IMR-90 (cell line): ENCODE measurements around the gene ASB5. TPM values are rescaled to one million over a fixed set of nuclear protein-coding genes. Genes with fewer than 3 reads are reported as not detected.

Source experiments
- ATAC-seq: fragments of 200-7000 bp; cut with Tn5 transposase; 2 replicates; pipeline ENCODE4 v1.9.1; 2020; ENCODE audit warnings: low read depth, mild to moderate bottlenecking, moderate library complexity
- BruUV-seq: library from RNA; stranded (reverse); fragments of 400-500 nt; replicated peaks from 2 replicates; lab custom pipeline; 2021; lab: Mats Ljungman, UMichigan
- CTCF ChIA-PET: fragments of 300-600 bp; formaldehyde crosslinking; extraction: SDS; loops from one replicate; lab custom pipeline; 2021; ENCODE audit warnings: antibody characterized with exemption; lab: Yijun Ruan, JAX
- POLR2A ChIA-PET: fragments of 300-600 bp; sonication (Branson Sonifier 250); formaldehyde crosslinking; loops from one replicate; lab custom pipeline; 2022; ENCODE audit warnings: antibody characterized with exemption; ENCODE audit not compliant: unreplicated experiment; lab: Charles Lee
- DNase-seq: peaks from one replicate; pipeline ENCODE4 v3.0.0; 2013
- H2AFZ ChIP-seq: replicated peaks from 2 replicates; pipeline ENCODE3; 2013; ENCODE audit warnings: low read length, mild to moderate bottlenecking; ENCODE audit not compliant: poor library complexity
- H2AK5ac ChIP-seq: 2 replicates; pipeline ENCODE4 v1.6.1; 2013; ENCODE audit warnings: low read depth, low read length, inconsistent platforms
- H2AK9ac ChIP-seq: replicated peaks from 2 replicates; pipeline ENCODE3; 2013; ENCODE audit warnings: mild to moderate bottlenecking, low read depth, low read length, moderate library complexity; ENCODE audit not compliant: poor library complexity
- H2BK120ac ChIP-seq: 2 replicates; pipeline ENCODE4 v1.6.1; 2013; ENCODE audit warnings: low read depth, low read length, inconsistent platforms
- H2BK15ac ChIP-seq: 3 replicates; pipeline ENCODE4 v1.6.1; 2013; ENCODE audit warnings: low read depth, low read length, inconsistent platforms
- H2BK20ac ChIP-seq: 2 replicates; pipeline ENCODE4 v1.6.1; 2013; ENCODE audit warnings: low read depth, mild to moderate bottlenecking, inconsistent platforms, low read length, moderate library complexity
- H2BK5ac ChIP-seq: 2 replicates; pipeline ENCODE4 v1.6.1; 2013; ENCODE audit warnings: mild to moderate bottlenecking, low read depth, low read length, inconsistent platforms; ENCODE audit not compliant: poor library complexity, severe bottlenecking
- H3K14ac ChIP-seq: replicated peaks from 2 replicates; pipeline ENCODE4 v1.6.1; 2013; ENCODE audit warnings: low read depth, low read length, inconsistent platforms
- H3K18ac ChIP-seq: 2 replicates; pipeline ENCODE4 v1.6.1; 2013; ENCODE audit warnings: low read depth, low read length, control low read depth
- H3K23ac ChIP-seq: 2 replicates; pipeline ENCODE4 v1.6.1; 2013; ENCODE audit warnings: low read depth, low read length, inconsistent platforms
- H3K27ac ChIP-seq: 2 replicates; pipeline ENCODE4 v1.5.1; 2013; ENCODE audit warnings: mild to moderate bottlenecking, control low read depth, low read length; ENCODE audit not compliant: insufficient read depth
- H3K27me3 ChIP-seq: 2 replicates; pipeline ENCODE4 v1.6.1; 2013; ENCODE audit warnings: low read length; ENCODE audit not compliant: control insufficient read depth, insufficient read depth
- H3K36me3 ChIP-seq: 2 replicates; pipeline ENCODE4 v1.6.1; 2013; ENCODE audit warnings: low read length, mixed read lengths; ENCODE audit not compliant: control insufficient read depth, insufficient read depth
- H3K4ac ChIP-seq: 2 replicates; pipeline ENCODE4 v1.6.1; 2013; ENCODE audit warnings: low read depth, low read length, inconsistent platforms
- H3K4me1 ChIP-seq: 2 replicates; pipeline ENCODE4 v1.6.1; 2013; ENCODE audit warnings: low read length, mixed read lengths; ENCODE audit not compliant: control insufficient read depth, insufficient read depth
- H3K4me2 ChIP-seq: 2 replicates; pipeline ENCODE4 v1.6.1; 2013; ENCODE audit warnings: low read depth, mild to moderate bottlenecking, control low read depth, low read length, moderate library complexity
- H3K4me3 ChIP-seq: 2 replicates; pipeline ENCODE4 v1.5.1; 2013; ENCODE audit warnings: low read depth, mild to moderate bottlenecking, control low read depth, low read length, moderate library complexity; ENCODE audit not compliant: insufficient read depth
- H3K56ac ChIP-seq: 2 replicates; pipeline ENCODE4 v1.6.1; 2013; ENCODE audit warnings: low read length, inconsistent platforms; ENCODE audit not compliant: insufficient read depth; ENCODE audit errors: extremely low read depth
- H3K79me1 ChIP-seq, 2 experiments: 2 replicates each; pipeline ENCODE4 v1.6.1; 2013; ENCODE audit warnings: low read length in 2 of 2, inconsistent platforms in 1 of 2, low read depth in 1 of 2
- H3K9ac ChIP-seq: 2 replicates; pipeline ENCODE4 v1.6.1; 2013; ENCODE audit warnings: low read depth, low read length, control low read depth
- H3K9me1 ChIP-seq: 2 replicates; pipeline ENCODE4 v1.6.1; 2013; ENCODE audit warnings: low read length, inconsistent platforms; ENCODE audit not compliant: insufficient read depth
- H3K9me3 ChIP-seq: 2 replicates; pipeline ENCODE4 v1.6.1; 2013; ENCODE audit warnings: low read length; ENCODE audit not compliant: control insufficient read depth, insufficient read depth
- H4K20me1 ChIP-seq: 2 replicates; pipeline ENCODE4 v1.6.1; 2013; ENCODE audit warnings: low read length, inconsistent platforms; ENCODE audit not compliant: insufficient read depth
- H4K5ac ChIP-seq: 2 replicates; pipeline ENCODE4 v1.6.1; 2013; ENCODE audit warnings: mild to moderate bottlenecking, low read depth, low read length, control low read depth
- H4K8ac ChIP-seq, 2 experiments: 2 replicates each; pipeline ENCODE4 v1.6.1; 2013; ENCODE audit warnings: low read depth in 2 of 2, low read length in 2 of 2, control low read depth in 1 of 2, inconsistent platforms in 1 of 2
- H4K91ac ChIP-seq: 2 replicates; pipeline ENCODE4 v1.6.1; 2013; ENCODE audit warnings: low read depth, low read length, inconsistent platforms; ENCODE audit not compliant: insufficient read depth
- FOS ChIP-seq: fragments of 150-350 bp; IDR thresholded peaks from 2 replicates; pipeline ENCODE4 v1.6.1; 2016; ENCODE audit warnings: low read depth, low read length
- WGBS, 2 experiments: methylation state at CpG; one replicate each; pipeline versions ENCODE4 v1.1.5 to v1.1.7; 2013; ENCODE audit warnings: missing lambda C conversion rate in 2 of 2; ENCODE audit not compliant: insufficient read length in 1 of 2; ENCODE audit errors: extremely low coverage in 2 of 2; 5-methylcytosine and 5-hydroxymethylcytosine counted together
- dilution Hi-C: fragments of 300-500 bp; cut with HindIII; formaldehyde crosslinking; loops from one replicate; pipeline ENCODE4 v1.14.3; 2018; ENCODE audit warnings: low sequenced_read_pairs; ENCODE audit not compliant: unreplicated experiment
- in situ Hi-C: fragments of 300-500 bp; cut with MboI; formaldehyde crosslinking; loops from 3 replicates; pipeline ENCODE4 v1.14.3; 2019; ENCODE audit warnings: low sequenced_read_pairs, inconsistent platforms, mixed read lengths
- intact Hi-C: fragments of 100-400 bp; cut with micrococcal nuclease; formaldehyde crosslinking; loops from 2 replicates; pipeline ENCODE4 v1.10.0; 2022
- polyA plus RNA-seq, 3 experiments: library from polyadenylated mRNA; depleted of rRNA; stranded (reverse); fragments of >200 nt; gene quantifications; 2 replicates each; pipeline ENCODE4 v1.2.3, GENCODE V29; 2012; ENCODE audit warnings: low replicate concordance in 1 of 3
- total RNA-seq: library from RNA; depleted of rRNA; stranded (reverse); fragments of >200 nt; gene quantifications from 2 replicates; pipeline ENCODE4 v1.2.3, GENCODE V29; 2012
- TF ChIP-seq, protein P1 (sequence below): conservative IDR thresholded peaks from 2 replicates; pipeline ENCODE4 v1.5.1; 2012; ENCODE audit warnings: mild to moderate bottlenecking, low read depth, low read length, improper control_type of control experiment

ASB5 gene
- total and polyA plus RNA-seq, 2 of the 4 experiments (the other 2 are of a cell fraction) = 0.18 to 0.21 TPM

DNA sequence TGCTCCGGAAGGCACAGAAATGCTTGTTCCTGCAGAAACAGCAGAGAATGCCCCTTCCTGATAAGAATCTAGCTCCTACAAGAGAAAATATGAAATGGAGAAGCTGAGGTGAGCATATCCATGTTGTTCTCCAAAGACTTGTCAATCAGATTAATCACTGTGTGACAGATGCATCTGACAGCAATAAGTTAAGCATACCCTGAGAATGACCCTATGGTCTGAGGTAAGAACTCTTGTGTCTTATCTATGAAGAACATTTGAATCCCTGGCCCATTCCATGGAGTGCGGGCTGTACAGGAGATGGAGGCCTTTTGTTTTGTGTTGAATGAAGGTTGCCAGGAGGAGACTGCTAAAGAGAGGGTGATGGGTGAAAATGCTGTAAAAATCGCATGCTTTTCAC lies 21.5 kb upstream of the ASB5 start:
- Histone ChIP-seq H4K8ac (no peak overlapping the region), H2AK9ac (no peak overlapping the region), H4K20me1 (no peaks in the 10 kb centered on the region), H3K9ac (no peak overlapping the region), H3K4me2 (no peak overlapping the region), H2AFZ (no peak overlapping the region), H4K5ac (no peak overlapping the region), H3K18ac (no peak overlapping the region), H3K4me3 (no peak overlapping the region), H3K14ac (no peak overlapping the region), H3K9me1 (no peaks in the 10 kb centered on the region), H3K4me1 (peaks cover 6% of the 10 kb centered on the region), H3K27ac (no peak overlapping the region), H3K4ac (no peak overlapping the region), H2BK120ac (no peak overlapping the region), H3K9me3 (no peaks in the 10 kb centered on the region), H3K56ac (no peak overlapping the region), H2BK20ac (no peak overlapping the region), H3K79me1 (no peaks in the 10 kb centered on the region), H4K91ac (no peak overlapping the region), H2BK15ac (no peak overlapping the region), H3K27me3 (no peaks in the 10 kb centered on the region), H3K36me3 (no peaks in the 10 kb centered on the region), H3K23ac (no peak overlapping the region), H2BK5ac (no peak overlapping the region), H2AK5ac (no peak overlapping the region)
- dilution Hi-C loops (no loop called here), intact Hi-C loops (no loop called here), in situ Hi-C loops (no loop called here)
- ChIA-PET POLR2A (no interaction called here), CTCF (interaction anchor here (0.7 kb wide), 1 partner anchor 17 kb away, joined by 3 read pairs; no protein-coding TSS in a partner anchor)
- no peak for DNase-seq
- BruUV-seq = no TSS peak
- TF ChIP-seq, protein P1, sequence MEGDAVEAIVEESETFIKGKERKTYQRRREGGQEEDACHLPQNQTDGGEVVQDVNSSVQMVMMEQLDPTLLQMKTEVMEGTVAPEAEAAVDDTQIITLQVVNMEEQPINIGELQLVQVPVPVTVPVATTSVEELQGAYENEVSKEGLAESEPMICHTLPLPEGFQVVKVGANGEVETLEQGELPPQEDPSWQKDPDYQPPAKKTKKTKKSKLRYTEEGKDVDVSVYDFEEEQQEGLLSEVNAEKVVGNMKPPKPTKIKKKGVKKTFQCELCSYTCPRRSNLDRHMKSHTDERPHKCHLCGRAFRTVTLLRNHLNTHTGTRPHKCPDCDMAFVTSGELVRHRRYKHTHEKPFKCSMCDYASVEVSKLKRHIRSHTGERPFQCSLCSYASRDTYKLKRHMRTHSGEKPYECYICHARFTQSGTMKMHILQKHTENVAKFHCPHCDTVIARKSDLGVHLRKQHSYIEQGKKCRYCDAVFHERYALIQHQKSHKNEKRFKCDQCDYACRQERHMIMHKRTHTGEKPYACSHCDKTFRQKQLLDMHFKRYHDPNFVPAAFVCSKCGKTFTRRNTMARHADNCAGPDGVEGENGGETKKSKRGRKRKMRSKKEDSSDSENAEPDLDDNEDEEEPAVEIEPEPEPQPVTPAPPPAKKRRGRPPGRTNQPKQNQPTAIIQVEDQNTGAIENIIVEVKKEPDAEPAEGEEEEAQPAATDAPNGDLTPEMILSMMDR = no peak
- TF ChIP-seq FOS = no peak
- no peak for ATAC-seq
- WGBS, 2 experiments = 100% methylated on average over 1 of the region's 3 CpGs; no CpG with 5 or more reads in 1 of the 2 experiments
